ENCODE data around the gene TAF1A. TPM values are rescaled to one million over a fixed set of nuclear protein-coding genes. Genes with fewer than 3 reads are reported as not detected.

The TAF1A gene
- total RNA-seq, 1 experiment from 2014 or later: 21.4 TPM

- no peaks in the 10 kb centered on the region for H4K20me1 ChIP-seq (ENCODE audit: insufficient read depth)
- no peaks in the 10 kb centered on the region for H3K4me1 ChIP-seq (ENCODE audit: control insufficient read depth in 1 of 2, insufficient read depth in 2 of 2, low read length in 2 of 2)
- ChIA-PET CTCF (no interaction called here), POLR2A (no interaction called here), RAD21 (ENCODE audit: low non-redundant PET in 1 of 2, low total read pairs in 2 of 2, uncharacterized antibody in 2 of 2, unreplicated experiment in 2 of 2) (no interaction called here)
- no peaks in the 10 kb centered on the region for H3K36me3 ChIP-seq (ENCODE audit: control insufficient read depth in 1 of 2, insufficient read depth in 2 of 2, low read length in 2 of 2)
- H2AFZ ChIP-seq (ENCODE audit: low read depth, low read length, poor library complexity, severe bottlenecking): no peak overlapping the region
- no peaks in the 10 kb centered on the region for H3K79me2 ChIP-seq (ENCODE audit: insufficient read depth, low read length)
- ATAC-seq (no peak), DNase-seq (ENCODE audit: low read depth, low spot score) (no peak)
- H3K9me3 ChIP-seq (ENCODE audit: control insufficient read depth in 1 of 2, insufficient read depth in 1 of 2, low read depth in 1 of 2, low read length in 2 of 2): no peaks in the 10 kb centered on the region
- H3K27me3 ChIP-seq (ENCODE audit: insufficient read depth, low read length): no peaks in the 10 kb centered on the region
- no peak overlapping the region for H3K27ac ChIP-seq (ENCODE audit: low read depth, low read length)
- no peak overlapping the region for H3K9ac ChIP-seq (ENCODE audit: low read length)
- no peaks in the 10 kb centered on the region for H3K9me2 ChIP-seq (ENCODE audit: insufficient read depth)
- no peak overlapping the region for H3K4me2 ChIP-seq (ENCODE audit: low read length)
- BruUV-seq (replicated peaks): no TSS peak
- no peak for TF ChIP-seq ELF1 (IDR thresholded peaks at IDR 0.05; ENCODE audit: borderline replicate concordance, low read depth)
- TF ChIP-seq EGR1 (IDR thresholded peaks at IDR 0.05; ENCODE audit: low read depth): no peak
- TF ChIP-seq FOSL1 (IDR thresholded peaks at IDR 0.05; ENCODE audit: low read depth): no peak
- TF ChIP-seq SRF (IDR thresholded peaks at IDR 0.05; ENCODE audit: low read depth): no peak
- no peak for TF ChIP-seq CTCF (IDR thresholded peaks at IDR 0.05 in 2 of 3, conservative IDR thresholded peaks at IDR 0.05 in 1 of 3; ENCODE audit: borderline replicate concordance in 1 of 3, insufficient read depth in 1 of 3, low read depth in 2 of 3, low read length in 2 of 3)
- no peak for TF ChIP-seq CEBPB (IDR thresholded peaks at IDR 0.05; ENCODE audit: low read depth)
- TF ChIP-seq ZNF274 (IDR thresholded peaks at IDR 0.05; ENCODE audit: low read depth, low read length): no peak
- TF ChIP-seq CBX3 (IDR thresholded peaks at IDR 0.05; ENCODE audit: low read depth): no peak
- intact Hi-C loops (cut with micrococcal nuclease): no loop called here
- H3K4me3 ChIP-seq (replicated peaks in 1 of 2; ENCODE audit: low read depth in 1 of 2, low read length in 2 of 2): no peak overlapping the region
These were observed 49.7 kb downstream of the TAF1A start for GRCh38 chr1:222539951-222540597.

DNA sequence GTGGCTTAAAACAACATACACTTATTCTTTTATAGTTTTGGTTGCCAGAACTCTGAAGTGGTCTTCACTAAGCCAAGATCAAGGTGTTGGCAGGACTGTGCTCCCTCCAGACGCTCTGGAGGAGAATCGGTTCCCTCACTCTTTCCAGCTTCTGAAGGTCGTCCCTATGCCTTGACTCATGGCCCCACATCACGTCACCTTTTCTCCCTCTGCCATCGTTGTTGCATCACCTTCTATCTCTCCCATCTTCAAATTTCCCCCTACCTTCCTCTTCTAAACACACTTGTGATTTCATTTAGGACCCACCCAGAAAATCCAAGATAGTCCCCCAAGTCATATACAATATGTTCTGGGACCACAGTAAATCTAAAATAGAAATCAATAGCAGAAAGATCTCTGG, 54.3 kb downstream of the TAF1A start:
- POLR2A ChIA-PET: no interaction called here
- no peak overlapping the region for H3K27ac ChIP-seq (ENCODE audit: low read depth, low read length)
- ATAC-seq: no peak
- TF ChIP-seq, protein P1, sequence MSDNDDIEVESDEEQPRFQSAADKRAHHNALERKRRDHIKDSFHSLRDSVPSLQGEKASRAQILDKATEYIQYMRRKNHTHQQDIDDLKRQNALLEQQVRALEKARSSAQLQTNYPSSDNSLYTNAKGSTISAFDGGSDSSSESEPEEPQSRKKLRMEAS (IDR thresholded peaks at IDR 0.05): no peak
- TF ChIP-seq EGR1 (IDR thresholded peaks at IDR 0.05; ENCODE audit: low read depth) (no peak), RAD21 (IDR thresholded peaks at IDR 0.05; ENCODE audit: low read depth) (no peak), EZH2 (IDR thresholded peaks at IDR 0.05) (no peak), SRF (IDR thresholded peaks at IDR 0.05; ENCODE audit: low read depth) (no peak), EZH2phosphoT487 (IDR thresholded peaks at IDR 0.05; ENCODE audit: borderline replicate concordance) (no peak), CEBPB (IDR thresholded peaks at IDR 0.05; ENCODE audit: low read depth) (no peak), ZNF274 (IDR thresholded peaks at IDR 0.05; ENCODE audit: low read depth, low read length) (no peak), CTCF (IDR thresholded peaks at IDR 0.05 in 2 of 3, conservative IDR thresholded peaks at IDR 0.05 in 1 of 3; ENCODE audit: borderline replicate concordance in 1 of 3, insufficient read depth in 1 of 3, low read depth in 2 of 3, low read length in 2 of 3) (no peak), POLR2A (IDR thresholded peaks at IDR 0.05; ENCODE audit: borderline replicate concordance, extremely low read depth, insufficient read depth, insufficient read length) (no peak), YY1 (IDR thresholded peaks at IDR 0.05; ENCODE audit: extremely low read depth, insufficient replicate concordance, low read depth, low read length) (no peak)

More for the DNA sequence above, 54.3 kb downstream of the TAF1A start:
- no peak overlapping the region for H3K9ac ChIP-seq (ENCODE audit: low read length)
- no peak overlapping the region for H3K4me3 ChIP-seq (replicated peaks in 1 of 2; ENCODE audit: low read depth in 1 of 2, low read length in 2 of 2)
- H3K9me3 ChIP-seq (ENCODE audit: control insufficient read depth in 1 of 2, insufficient read depth in 1 of 2, low read depth in 1 of 2, low read length in 2 of 2): no peaks in the 10 kb centered on the region
- H3K9me2 ChIP-seq (ENCODE audit: insufficient read depth): no peaks in the 10 kb centered on the region
- no peaks in the 10 kb centered on the region for H4K20me1 ChIP-seq (ENCODE audit: insufficient read depth)
- DNase-seq (ENCODE audit: low read depth, low spot score): no peak
- intact Hi-C loops (cut with micrococcal nuclease): no loop called here
- H3K4me1 ChIP-seq (ENCODE audit: control insufficient read depth in 1 of 2, insufficient read depth in 2 of 2, low read length in 2 of 2): no peaks in the 10 kb centered on the region
- ChIA-PET RAD21 (ENCODE audit: low non-redundant PET in 1 of 2, low total read pairs in 2 of 2, uncharacterized antibody in 2 of 2, unreplicated experiment in 2 of 2) (no interaction called here), CTCF (no interaction called here)
- no peaks in the 10 kb centered on the region for H3K36me3 ChIP-seq (ENCODE audit: control insufficient read depth in 1 of 2, insufficient read depth in 2 of 2, low read length in 2 of 2)
- no TSS peak for BruUV-seq (replicated peaks)
- no peaks in the 10 kb centered on the region for H3K79me2 ChIP-seq (ENCODE audit: insufficient read depth, low read length)
- H2AFZ ChIP-seq (ENCODE audit: low read depth, low read length, poor library complexity, severe bottlenecking): no peak overlapping the region
- no peak overlapping the region for H3K4me2 ChIP-seq (ENCODE audit: low read length)
- H3K27me3 ChIP-seq (ENCODE audit: insufficient read depth, low read length): no peaks in the 10 kb centered on the region

All from HCT116 (cell line).